ENCODE data around the gene ADH6.
"Not testable (repeated sequence)": the region's sequence is repeated elsewhere in the genome, so short reads cannot be mapped to it uniquely, and the experiment has no call there.

Gene ADH6

DNA sequence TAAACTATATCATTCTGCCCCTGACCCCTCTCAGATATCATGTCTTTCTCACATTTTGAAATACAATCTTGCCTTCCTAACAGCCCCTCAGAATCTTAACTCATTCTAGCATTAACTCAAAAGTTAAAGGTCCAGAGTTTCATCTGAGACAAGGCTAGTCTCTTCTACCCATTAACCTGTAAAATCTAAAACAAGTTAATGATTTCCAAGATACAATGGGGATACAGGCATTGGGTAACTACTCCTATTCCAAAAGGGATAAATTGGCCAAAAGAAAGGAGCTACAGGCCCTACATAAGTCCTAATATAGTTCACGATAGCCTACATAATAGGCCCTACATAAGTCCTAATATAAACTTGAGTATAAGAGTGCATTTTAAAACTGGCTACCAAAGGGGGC, 18.9 kb downstream of the ADH6 start:
- H3K27me3 ChIP-seq (ENCODE audit: insufficient read depth, low read length) = no peaks in the 10 kb centered on the region
- no peaks in the 10 kb centered on the region for H3K36me3 ChIP-seq (ENCODE audit: insufficient read depth, low read length)
- H3K27ac ChIP-seq (ENCODE audit: low read depth, low read length) = no peak overlapping the region
- H3K4me3 ChIP-seq (ENCODE audit: low read depth, low read length) = no peak overlapping the region
- no peak overlapping the region for H2AFZ ChIP-seq (ENCODE audit: low read length, unreplicated experiment)
- H3K79me2 ChIP-seq (ENCODE audit: control insufficient read depth, insufficient read depth, low read length, unreplicated experiment) = no peaks in the 10 kb centered on the region
- H3K4me1 ChIP-seq (ENCODE audit: control insufficient read depth, insufficient read depth, low read length, unreplicated experiment) = peaks cover 18% of the 10 kb centered on the region

DNA sequence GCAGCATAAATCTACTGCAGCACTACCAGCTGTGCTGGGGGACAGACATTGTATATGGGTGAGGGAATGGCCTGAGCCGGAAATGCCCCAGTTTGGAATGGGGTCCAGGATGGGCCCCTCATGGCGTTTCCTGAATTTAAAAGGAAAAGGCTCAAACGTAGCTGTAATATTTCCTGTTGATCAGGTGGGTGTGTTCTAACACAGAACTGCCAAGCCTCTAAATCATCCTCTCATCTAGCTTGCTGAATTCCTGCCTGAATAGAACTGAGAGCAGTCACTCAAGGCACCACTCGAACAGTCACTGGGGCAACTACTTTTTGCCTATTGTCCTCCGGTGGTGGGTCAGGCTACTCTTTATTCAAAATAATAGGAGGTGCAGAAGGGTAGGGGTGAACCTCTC, 28.7 kb downstream of the ADH6 start:
- Histone ChIP-seq H3K79me2 (ENCODE audit: control insufficient read depth, insufficient read depth, low read length, unreplicated experiment) (no peaks in the 10 kb centered on the region), H2AFZ (ENCODE audit: low read length, unreplicated experiment) (no peak overlapping the region), H3K27me3 (ENCODE audit: insufficient read depth, low read length) (no peaks in the 10 kb centered on the region), H3K36me3 (ENCODE audit: insufficient read depth, low read length) (no peaks in the 10 kb centered on the region), H3K4me1 (ENCODE audit: control insufficient read depth, insufficient read depth, low read length, unreplicated experiment) (no peaks in the 10 kb centered on the region), H3K4me3 (ENCODE audit: low read depth, low read length) (no peak overlapping the region), H3K27ac (ENCODE audit: low read depth, low read length) (no peak overlapping the region)

DNA sequence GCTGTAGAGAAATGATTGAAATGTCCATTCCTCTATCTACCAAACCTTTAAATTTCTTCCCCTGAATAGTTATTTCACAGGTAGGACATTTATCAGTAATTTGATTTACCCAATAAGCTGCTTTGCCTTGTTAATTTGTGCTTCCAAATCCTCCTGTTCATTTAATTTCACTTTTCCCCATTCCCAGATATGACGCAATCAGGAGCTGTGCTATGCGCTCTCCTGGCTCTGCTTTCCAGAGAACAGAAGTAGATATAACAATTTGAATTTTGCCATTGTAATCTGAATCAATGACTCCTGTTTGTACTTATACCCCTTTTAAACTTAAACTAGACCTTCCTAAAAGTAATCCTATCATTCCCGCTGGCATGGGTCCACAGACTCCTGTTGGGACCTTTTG, 29.1 kb downstream of the ADH6 start:
- not testable (repeated sequence) for H3K79me2 ChIP-seq (ENCODE audit: control insufficient read depth, insufficient read depth, low read length, unreplicated experiment); H3K4me3 ChIP-seq (ENCODE audit: low read depth, low read length); H2AFZ ChIP-seq (ENCODE audit: low read length, unreplicated experiment); H3K36me3 ChIP-seq (ENCODE audit: insufficient read depth, low read length); H3K27me3 ChIP-seq (ENCODE audit: insufficient read depth, low read length); H3K27ac ChIP-seq (ENCODE audit: low read depth, low read length); H3K4me1 ChIP-seq (ENCODE audit: control insufficient read depth, insufficient read depth, low read length, unreplicated experiment)

DNA sequence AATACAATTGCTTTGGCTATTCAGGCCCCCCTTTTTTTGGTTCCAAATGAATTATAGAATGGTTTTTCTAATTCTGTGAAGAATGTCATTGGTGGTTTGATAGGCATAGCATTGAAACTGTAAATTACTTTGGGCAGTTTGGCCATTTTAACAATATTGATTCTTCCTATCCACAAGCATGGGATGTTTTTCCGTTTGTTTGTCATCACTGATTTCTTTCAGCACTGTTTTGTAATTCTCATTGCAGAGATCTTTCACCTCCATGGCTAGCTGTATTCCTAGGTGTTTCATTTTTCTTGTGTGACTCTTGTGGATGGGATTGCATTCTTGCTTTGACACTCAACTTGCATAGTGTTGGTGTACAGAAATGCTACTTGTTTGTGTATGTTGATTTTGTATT, 33.0 kb downstream of the ADH6 start:
- Histone ChIP-seq H3K27me3 (ENCODE audit: insufficient read depth, low read length) (no peaks in the 10 kb centered on the region), H3K79me2 (ENCODE audit: control insufficient read depth, insufficient read depth, low read length, unreplicated experiment) (no peaks in the 10 kb centered on the region), H3K27ac (ENCODE audit: low read depth, low read length) (no peak overlapping the region), H3K36me3 (ENCODE audit: insufficient read depth, low read length) (no peaks in the 10 kb centered on the region), H2AFZ (ENCODE audit: low read length, unreplicated experiment) (no peak overlapping the region), H3K4me3 (ENCODE audit: low read depth, low read length) (no peak overlapping the region), H3K4me1 (ENCODE audit: control insufficient read depth, insufficient read depth, low read length, unreplicated experiment) (no peaks in the 10 kb centered on the region)

DNA sequence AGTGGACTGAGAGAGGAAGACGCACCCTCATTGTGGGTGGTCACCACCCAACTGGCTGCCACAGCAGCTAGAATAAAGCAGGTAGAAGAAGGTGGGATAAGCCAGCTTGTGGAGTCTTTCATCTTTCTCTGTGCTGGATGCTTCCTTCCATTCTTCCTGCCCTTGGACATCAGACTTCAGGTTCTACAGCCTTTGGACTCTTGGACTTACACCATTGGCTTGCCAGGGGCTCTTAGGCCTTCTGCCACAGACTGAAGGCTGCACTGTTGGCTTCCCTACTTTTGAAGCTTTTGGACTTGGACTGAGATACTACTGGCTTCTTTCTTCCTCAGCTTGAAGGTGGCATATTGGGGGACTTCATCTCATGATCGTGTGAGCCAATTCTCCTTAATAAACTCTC, 33.5 kb downstream of the ADH6 start:
- Histone ChIP-seq H3K27me3 (ENCODE audit: insufficient read depth, low read length) (no peaks in the 10 kb centered on the region), H2AFZ (ENCODE audit: low read length, unreplicated experiment) (no peak overlapping the region), H3K27ac (ENCODE audit: low read depth, low read length) (no peak overlapping the region), H3K4me1 (ENCODE audit: control insufficient read depth, insufficient read depth, low read length, unreplicated experiment) (peaks cover 3% of the 10 kb centered on the region), H3K4me3 (ENCODE audit: low read depth, low read length) (no peak overlapping the region), H3K36me3 (ENCODE audit: insufficient read depth, low read length) (no peaks in the 10 kb centered on the region), H3K79me2 (ENCODE audit: control insufficient read depth, insufficient read depth, low read length, unreplicated experiment) (no peaks in the 10 kb centered on the region)

DNA sequence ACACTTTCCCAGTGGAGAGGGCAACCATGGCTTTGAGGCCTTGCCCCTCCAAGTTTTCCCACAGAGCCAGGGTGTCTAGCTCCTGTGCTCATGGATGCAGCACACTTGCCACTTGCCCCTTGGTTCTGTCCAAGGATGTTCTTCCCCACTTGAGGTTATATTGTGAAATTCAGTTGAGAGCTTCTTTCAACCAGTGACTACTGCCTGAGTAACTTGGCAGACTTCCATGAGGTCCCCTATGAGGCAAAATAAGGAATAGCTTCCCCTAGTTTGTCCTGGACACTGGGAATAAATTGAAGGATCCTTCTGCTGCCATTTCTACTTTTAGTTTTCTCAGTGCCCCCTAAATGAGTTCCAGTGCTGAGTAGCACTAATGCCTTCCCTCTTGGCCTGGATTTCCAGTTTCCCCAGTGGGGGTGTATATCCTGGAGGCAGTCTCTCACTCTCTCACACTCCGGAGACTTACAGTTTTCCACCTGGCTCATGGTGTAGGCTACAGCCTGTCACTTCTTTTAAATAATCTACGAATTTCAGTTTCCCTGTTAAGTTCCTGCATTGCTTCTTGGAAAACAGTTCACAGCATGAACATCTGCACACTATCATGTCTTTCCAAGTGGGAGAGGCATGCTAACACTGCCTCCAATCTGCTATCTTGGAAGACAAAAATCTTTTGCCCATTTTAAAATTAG, 38.5 kb downstream of the ADH6 start:
- H3K4me1 ChIP-seq (ENCODE audit: control insufficient read depth, insufficient read depth, low read length, unreplicated experiment) = peaks cover 15% of the 10 kb centered on the region
- no peaks in the 10 kb centered on the region for H3K27me3 ChIP-seq (ENCODE audit: insufficient read depth, low read length)
- no peak overlapping the region for H3K27ac ChIP-seq (ENCODE audit: low read depth, low read length)
- H3K4me3 ChIP-seq (ENCODE audit: low read depth, low read length) = no peak overlapping the region
- no peaks in the 10 kb centered on the region for H3K36me3 ChIP-seq (ENCODE audit: insufficient read depth, low read length)
- H3K79me2 ChIP-seq (ENCODE audit: control insufficient read depth, insufficient read depth, low read length, unreplicated experiment) = no peaks in the 10 kb centered on the region
- H2AFZ ChIP-seq (ENCODE audit: low read length, unreplicated experiment) = no peak overlapping the region

DNA sequence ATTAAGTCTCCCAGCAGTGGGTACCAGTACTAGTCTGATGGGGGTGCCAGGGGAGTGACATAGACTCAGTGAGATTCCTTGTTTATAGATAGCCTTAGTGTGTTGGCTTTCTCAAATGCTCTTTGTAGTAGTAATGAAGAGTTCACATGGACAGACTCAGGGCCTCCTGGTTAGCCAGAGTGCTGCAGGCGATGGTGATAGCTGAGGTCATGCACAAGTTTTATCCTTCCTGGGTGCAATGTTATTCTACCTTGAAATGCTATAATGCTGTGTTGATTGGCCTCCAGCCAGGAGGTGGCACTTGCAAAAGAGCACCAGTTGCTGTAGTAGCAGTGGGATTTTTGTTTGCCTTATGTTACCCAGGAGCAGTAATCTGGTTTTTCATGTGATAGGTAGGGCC, 39.4 kb downstream of the ADH6 start:
- Histone ChIP-seq H2AFZ (ENCODE audit: low read length, unreplicated experiment) (no peak overlapping the region), H3K27ac (ENCODE audit: low read depth, low read length) (no peak overlapping the region), H3K79me2 (ENCODE audit: control insufficient read depth, insufficient read depth, low read length, unreplicated experiment) (no peaks in the 10 kb centered on the region), H3K4me1 (ENCODE audit: control insufficient read depth, insufficient read depth, low read length, unreplicated experiment) (peaks cover 15% of the 10 kb centered on the region), H3K27me3 (ENCODE audit: insufficient read depth, low read length) (no peaks in the 10 kb centered on the region), H3K36me3 (ENCODE audit: insufficient read depth, low read length) (no peaks in the 10 kb centered on the region), H3K4me3 (ENCODE audit: low read depth, low read length) (no peak overlapping the region)

DNA sequence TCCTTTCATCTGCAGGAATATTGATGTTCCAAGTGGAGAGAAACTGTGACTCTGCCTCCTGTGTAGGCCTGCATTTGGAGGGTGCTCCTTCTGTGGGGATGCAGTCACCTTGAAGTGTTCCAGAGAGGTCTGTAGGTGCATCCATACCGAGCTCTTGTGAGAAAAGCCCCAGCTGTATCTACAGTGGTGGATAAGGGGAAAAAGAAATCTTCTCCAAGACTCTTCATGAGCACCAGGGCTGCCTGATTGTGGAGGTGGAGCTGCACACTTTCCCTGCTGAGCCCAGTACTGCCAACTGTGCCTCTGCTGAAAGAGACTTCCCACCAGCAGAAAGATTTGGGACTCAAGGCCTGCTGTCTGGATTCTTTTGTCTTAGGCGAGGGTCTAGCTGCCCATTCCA, 39.9 kb downstream of the ADH6 start:
- H3K36me3 ChIP-seq (ENCODE audit: insufficient read depth, low read length) = no peaks in the 10 kb centered on the region
- no peak overlapping the region for H3K27ac ChIP-seq (ENCODE audit: low read depth, low read length)
- no peak overlapping the region for H2AFZ ChIP-seq (ENCODE audit: low read length, unreplicated experiment)
- H3K79me2 ChIP-seq (ENCODE audit: control insufficient read depth, insufficient read depth, low read length, unreplicated experiment) = no peaks in the 10 kb centered on the region
- H3K27me3 ChIP-seq (ENCODE audit: insufficient read depth, low read length) = no peaks in the 10 kb centered on the region
- no peak overlapping the region for H3K4me3 ChIP-seq (ENCODE audit: low read depth, low read length)
- peaks cover 15% of the 10 kb centered on the region for H3K4me1 ChIP-seq (ENCODE audit: control insufficient read depth, insufficient read depth, low read length, unreplicated experiment)

DNA sequence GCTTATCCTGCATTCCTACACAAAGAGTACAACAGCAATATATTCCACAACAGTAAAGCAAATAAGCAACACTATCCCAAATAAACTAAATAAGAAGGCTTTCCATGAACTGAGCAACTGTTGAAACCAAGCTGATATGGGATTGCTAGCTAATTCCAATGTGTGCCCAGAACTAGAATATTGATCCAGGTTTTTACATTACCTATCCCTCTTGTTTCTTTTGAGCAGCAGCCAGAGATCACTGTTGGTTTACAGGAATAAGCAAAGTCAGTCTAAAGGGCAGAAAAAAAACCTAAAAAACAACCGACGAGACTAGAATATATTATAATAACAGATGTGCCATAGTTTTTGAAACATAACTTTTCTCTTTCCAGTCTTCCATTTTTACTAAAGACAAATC, 52.5 kb downstream of the ADH6 start:
- H3K27ac ChIP-seq (ENCODE audit: low read depth, low read length) = no peak overlapping the region
- no peak overlapping the region for H3K4me3 ChIP-seq (ENCODE audit: low read depth, low read length)
- H3K36me3 ChIP-seq (ENCODE audit: insufficient read depth, low read length) = no peaks in the 10 kb centered on the region
- no peaks in the 10 kb centered on the region for H3K79me2 ChIP-seq (ENCODE audit: control insufficient read depth, insufficient read depth, low read length, unreplicated experiment)
- no peaks in the 10 kb centered on the region for H3K4me1 ChIP-seq (ENCODE audit: control insufficient read depth, insufficient read depth, low read length, unreplicated experiment)
- no peak overlapping the region for H2AFZ ChIP-seq (ENCODE audit: low read length, unreplicated experiment)
- no peaks in the 10 kb centered on the region for H3K27me3 ChIP-seq (ENCODE audit: insufficient read depth, low read length)

DNA sequence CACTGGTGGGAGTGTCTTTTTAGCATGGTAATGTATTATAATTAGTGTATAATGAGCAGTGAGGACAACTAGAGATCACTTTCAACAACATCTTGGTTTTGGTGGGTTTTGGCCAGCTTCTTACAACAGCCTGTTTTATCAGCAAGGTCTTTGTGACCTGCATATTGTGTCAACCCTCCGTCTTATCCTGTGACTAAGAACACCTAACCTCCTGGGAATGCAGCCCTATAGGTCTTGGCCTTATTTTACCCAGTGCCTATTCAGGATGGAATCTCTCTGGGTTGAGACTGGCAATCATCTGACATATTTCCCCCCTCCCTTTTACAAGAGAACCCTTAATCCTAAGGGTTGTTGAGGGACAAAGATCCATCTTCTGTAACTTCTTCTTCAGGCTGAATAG, 53.1 kb downstream of the ADH6 start:
- Histone ChIP-seq H3K36me3 (ENCODE audit: insufficient read depth, low read length) (no peaks in the 10 kb centered on the region), H3K27ac (ENCODE audit: low read depth, low read length) (no peak overlapping the region), H3K4me1 (ENCODE audit: control insufficient read depth, insufficient read depth, low read length, unreplicated experiment) (no peaks in the 10 kb centered on the region), H3K27me3 (ENCODE audit: insufficient read depth, low read length) (no peaks in the 10 kb centered on the region), H2AFZ (ENCODE audit: low read length, unreplicated experiment) (no peak overlapping the region), H3K4me3 (ENCODE audit: low read depth, low read length) (no peak overlapping the region), H3K79me2 (ENCODE audit: control insufficient read depth, insufficient read depth, low read length, unreplicated experiment) (no peaks in the 10 kb centered on the region)

DNA sequence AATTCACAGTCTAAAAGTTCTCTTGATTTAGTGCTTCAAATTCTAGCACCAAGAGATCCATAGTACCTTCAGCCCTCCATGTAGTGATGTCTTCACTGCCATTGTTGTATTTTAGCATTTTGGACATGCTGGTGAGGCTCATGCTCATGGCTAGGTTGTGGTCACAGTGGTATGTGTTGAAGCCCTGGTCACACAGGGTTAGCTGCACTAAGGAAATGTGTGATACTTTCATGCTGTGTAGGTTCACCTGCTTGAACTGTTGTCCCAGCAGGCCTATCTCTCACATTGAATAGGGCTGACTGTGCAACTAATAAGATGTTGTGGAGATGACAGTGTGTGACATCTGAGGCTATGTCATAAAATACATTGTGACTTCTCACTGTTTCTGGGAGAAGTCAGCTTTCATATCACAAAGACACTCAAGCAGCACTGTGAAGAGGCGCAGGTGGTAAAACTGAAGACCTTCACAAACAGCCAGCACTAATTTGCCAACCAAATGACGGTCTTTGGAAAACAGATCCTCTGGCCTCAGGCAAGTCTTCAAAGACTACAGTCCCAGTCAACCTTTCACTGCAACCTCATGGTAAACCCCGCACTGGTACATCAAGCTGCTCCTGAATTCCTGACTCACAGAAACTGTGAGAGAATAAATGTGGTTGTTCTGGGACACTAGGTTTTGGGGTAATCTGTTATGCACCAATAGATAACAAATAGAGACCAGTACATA, 57.5 kb downstream of the ADH6 start:
- Histone ChIP-seq H3K4me3 (ENCODE audit: low read depth, low read length) (no peak overlapping the region), H3K27me3 (ENCODE audit: insufficient read depth, low read length) (no peaks in the 10 kb centered on the region), H3K27ac (ENCODE audit: low read depth, low read length) (no peak overlapping the region), H3K36me3 (ENCODE audit: insufficient read depth, low read length) (no peaks in the 10 kb centered on the region), H2AFZ (ENCODE audit: low read length, unreplicated experiment) (no peak overlapping the region), H3K4me1 (ENCODE audit: control insufficient read depth, insufficient read depth, low read length, unreplicated experiment) (no peaks in the 10 kb centered on the region), H3K79me2 (ENCODE audit: control insufficient read depth, insufficient read depth, low read length, unreplicated experiment) (no peaks in the 10 kb centered on the region)

Measured in ACC112 (cell line).